A673 (cell line): ENCODE data around the gene SDHC. TPM values are rescaled to one million over a fixed set of nuclear protein-coding genes. Genes with fewer than 3 reads are reported as not detected.
A peak's percentile ranks its signal among the peaks of the same experiment; 100 is the strongest.

Experiments used
- BruUV-seq: library from RNA; stranded (reverse); fragments of 400-500 nt; replicated peaks from 2 replicates; lab custom pipeline; 2021; lab: Mats Ljungman, UMichigan
- CTCF ChIA-PET: fragments of 300-600 bp; sonication (Branson Sonifier 250); formaldehyde crosslinking; loops from one replicate; lab custom pipeline; 2022; ENCODE audit warnings: antibody characterized with exemption; lab: Charles Lee
- POLR2A ChIA-PET: fragments of 300-600 bp; sonication (Branson Sonifier 250); formaldehyde crosslinking; loops from one replicate; lab custom pipeline; 2022; ENCODE audit warnings: antibody characterized with exemption; ENCODE audit not compliant: low non-redundant PET; lab: Charles Lee
- DNase-seq: peaks from one replicate; pipeline ENCODE4 v3.0.0-alpha.2; 2015; ENCODE audit warnings: low spot score
- H3K27ac ChIP-seq: fragments of 200-600 bp; sonication (generic); 2 replicates; pipeline ENCODE4 v1.5.1; 2016; ENCODE audit warnings: mixed run types, low read depth, mild to moderate bottlenecking, mixed read lengths, antibody characterized with exemption, low read length; ENCODE audit not compliant: poor library complexity, severe bottlenecking
- H3K27me3 ChIP-seq: fragments of 200-600 bp; sonication (generic); replicated peaks from 2 replicates; pipeline ENCODE4 v1.6.1; 2017; ENCODE audit warnings: mixed run types, low read depth, mild to moderate bottlenecking, mixed read lengths, antibody characterized with exemption, low read length; ENCODE audit not compliant: insufficient read depth, poor library complexity
- H3K36me3 ChIP-seq: fragments of 200-600 bp; sonication (generic); 2 replicates; pipeline ENCODE4 v1.6.1; 2016; ENCODE audit warnings: mixed run types, mild to moderate bottlenecking, mixed read lengths, antibody characterized with exemption, low read length; ENCODE audit not compliant: insufficient read depth, poor library complexity, severe bottlenecking
- H3K4me1 ChIP-seq: fragments of 200-600 bp; sonication (generic); 2 replicates; pipeline ENCODE4 v1.6.1; 2017; ENCODE audit warnings: mixed run types, mild to moderate bottlenecking, mixed read lengths, antibody characterized with exemption, low read length; ENCODE audit not compliant: insufficient read depth, poor library complexity, severe bottlenecking
- H3K4me3 ChIP-seq: fragments of 200-600 bp; sonication (generic); 2 replicates; pipeline ENCODE4 v1.5.1; 2016; ENCODE audit warnings: low read depth, mixed run types, mild to moderate bottlenecking, mixed read lengths, low read length; ENCODE audit not compliant: poor library complexity, severe bottlenecking
- H3K9me3 ChIP-seq: fragments of 200-600 bp; sonication (generic); 2 replicates; pipeline ENCODE4 v1.6.1; 2016; ENCODE audit warnings: mixed run types, low read depth, mild to moderate bottlenecking, mixed read lengths, antibody characterized with exemption, low read length; ENCODE audit not compliant: poor library complexity, severe bottlenecking
- EZH2 ChIP-seq: fragments of 200-600 bp; sonication (generic); IDR thresholded peaks from 2 replicates; pipeline ENCODE4 v1.6.1; 2017; ENCODE audit warnings: borderline replicate concordance, low read depth, mild to moderate bottlenecking, mixed read lengths, antibody characterized with exemption, low read length; ENCODE audit not compliant: poor library complexity, severe bottlenecking
- intact Hi-C: fragments of 100-400 bp; cut with micrococcal nuclease; formaldehyde crosslinking; loops from one replicate; pipeline ENCODE4 v1.10.0; 2022; ENCODE audit not compliant: unreplicated experiment
- total RNA-seq: library from RNA; stranded (reverse); gene quantifications from 2 replicates; pipeline ENCODE4 v1.2.3, GENCODE V29; 2021
- TF ChIP-seq, protein P1 (sequence below): fragments of 300-800, 200-600 bp; sonication (generic); conservative IDR thresholded peaks from 2 replicates; pipeline ENCODE4 v1.5.1; 2017; ENCODE audit warnings: low read depth, mild to moderate bottlenecking, antibody characterized with exemption, low read length, moderate library complexity, mixed read lengths

The SDHC gene
- total RNA-seq, 1 experiment from 2014 or later, result 228 TPM

DNA sequence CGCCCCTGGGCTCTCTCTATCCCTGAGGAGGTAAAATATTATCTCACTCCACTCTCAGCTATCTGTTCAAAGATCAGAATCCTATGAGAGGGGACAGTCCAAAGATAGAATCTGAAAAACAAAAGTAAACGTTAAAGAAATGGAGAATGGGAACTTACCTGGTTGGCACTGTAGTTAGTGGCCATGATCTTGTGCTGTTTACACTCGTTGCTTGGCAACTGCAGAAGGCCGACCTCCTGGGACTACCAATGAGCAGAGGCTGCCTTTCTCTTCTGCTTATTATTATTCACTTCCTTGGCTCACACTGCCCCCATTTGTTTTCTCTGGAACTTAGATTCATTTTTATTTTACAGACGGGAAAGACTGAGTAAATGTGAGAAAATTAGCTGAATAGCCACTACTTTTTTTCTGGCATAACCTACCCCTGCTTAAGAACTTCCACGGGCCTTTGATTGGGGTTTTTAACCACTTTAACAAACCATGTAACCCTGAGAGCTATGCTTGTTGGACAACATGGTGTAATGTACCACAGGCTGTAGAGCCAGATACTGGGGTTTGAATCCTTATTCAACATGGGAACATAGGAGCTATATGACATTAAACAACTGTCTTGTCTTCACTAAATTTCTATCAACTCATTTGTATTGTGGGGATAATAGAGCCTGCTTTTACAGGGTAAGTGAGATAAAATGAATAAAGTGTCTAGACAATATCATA is 53.7 kb downstream of the SDHC start, which contains the start of gene CFAP126:
CFAP126 (minus strand) TSS at position 193 of the 717 bp plus-strand sequence; CDS start at position 185, 8 bp downstream.
- intact Hi-C loops, result no loop called here
- TF ChIP-seq EZH2, result no peak
- TF ChIP-seq, protein P1, sequence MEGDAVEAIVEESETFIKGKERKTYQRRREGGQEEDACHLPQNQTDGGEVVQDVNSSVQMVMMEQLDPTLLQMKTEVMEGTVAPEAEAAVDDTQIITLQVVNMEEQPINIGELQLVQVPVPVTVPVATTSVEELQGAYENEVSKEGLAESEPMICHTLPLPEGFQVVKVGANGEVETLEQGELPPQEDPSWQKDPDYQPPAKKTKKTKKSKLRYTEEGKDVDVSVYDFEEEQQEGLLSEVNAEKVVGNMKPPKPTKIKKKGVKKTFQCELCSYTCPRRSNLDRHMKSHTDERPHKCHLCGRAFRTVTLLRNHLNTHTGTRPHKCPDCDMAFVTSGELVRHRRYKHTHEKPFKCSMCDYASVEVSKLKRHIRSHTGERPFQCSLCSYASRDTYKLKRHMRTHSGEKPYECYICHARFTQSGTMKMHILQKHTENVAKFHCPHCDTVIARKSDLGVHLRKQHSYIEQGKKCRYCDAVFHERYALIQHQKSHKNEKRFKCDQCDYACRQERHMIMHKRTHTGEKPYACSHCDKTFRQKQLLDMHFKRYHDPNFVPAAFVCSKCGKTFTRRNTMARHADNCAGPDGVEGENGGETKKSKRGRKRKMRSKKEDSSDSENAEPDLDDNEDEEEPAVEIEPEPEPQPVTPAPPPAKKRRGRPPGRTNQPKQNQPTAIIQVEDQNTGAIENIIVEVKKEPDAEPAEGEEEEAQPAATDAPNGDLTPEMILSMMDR, result peak; percentile 43; the same call in 1 of the 2 replicates
- no TSS peak for BruUV-seq
- H3K27me3 ChIP-seq, result no peaks in the 10 kb centered on the region
- POLR2A ChIA-PET, result no interaction called here
- peaks cover 6% of the 10 kb centered on the region for H3K4me1 ChIP-seq
- DNase-seq, result peak; percentile 77
- H3K36me3 ChIP-seq, result peaks cover 3% of the 10 kb centered on the region
- CTCF ChIA-PET, result no interaction called here
- no peak within 1 kb of the TSS for H3K27ac ChIP-seq
- H3K9me3 ChIP-seq, result no peaks in the 10 kb centered on the region
- H3K4me3 ChIP-seq, result no peak within 1 kb of the TSS

DNA sequence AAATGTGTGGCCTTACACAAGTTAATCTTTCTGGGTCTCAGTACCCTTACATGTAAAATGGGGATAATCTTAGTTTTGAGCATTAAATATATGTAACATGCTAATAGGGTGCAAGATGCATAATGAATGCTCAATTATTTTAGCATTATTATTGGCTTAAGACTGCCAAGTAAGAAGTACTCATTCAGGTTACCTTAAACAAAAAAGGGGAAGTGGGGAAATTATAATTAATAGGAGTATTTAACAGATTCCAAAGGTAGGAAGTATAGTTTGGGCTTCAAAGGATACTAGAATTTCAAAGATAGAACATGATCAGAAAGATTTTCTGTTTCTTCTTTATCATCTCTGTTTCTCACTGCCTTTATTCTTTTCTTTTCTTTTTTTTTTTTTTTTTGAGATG is 59.3 kb downstream of the SDHC start:
- H3K27ac ChIP-seq, result no peak overlapping the region
- TF ChIP-seq EZH2, result no peak
- TF ChIP-seq, protein P1, result no peak
- H3K4me3 ChIP-seq, result no peak overlapping the region
- ChIA-PET CTCF (no interaction called here), POLR2A (no interaction called here)
- H3K27me3 ChIP-seq, result no peaks in the 10 kb centered on the region
- no peaks in the 10 kb centered on the region for H3K36me3 ChIP-seq
- H3K4me1 ChIP-seq, result no peaks in the 10 kb centered on the region
- no peaks in the 10 kb centered on the region for H3K9me3 ChIP-seq
- DNase-seq, result no peak
- intact Hi-C loops, result loop anchor here (10.0 kb wide), 1 partner anchor 379 kb away; no protein-coding TSS in a partner anchor
- no TSS peak for BruUV-seq

DNA sequence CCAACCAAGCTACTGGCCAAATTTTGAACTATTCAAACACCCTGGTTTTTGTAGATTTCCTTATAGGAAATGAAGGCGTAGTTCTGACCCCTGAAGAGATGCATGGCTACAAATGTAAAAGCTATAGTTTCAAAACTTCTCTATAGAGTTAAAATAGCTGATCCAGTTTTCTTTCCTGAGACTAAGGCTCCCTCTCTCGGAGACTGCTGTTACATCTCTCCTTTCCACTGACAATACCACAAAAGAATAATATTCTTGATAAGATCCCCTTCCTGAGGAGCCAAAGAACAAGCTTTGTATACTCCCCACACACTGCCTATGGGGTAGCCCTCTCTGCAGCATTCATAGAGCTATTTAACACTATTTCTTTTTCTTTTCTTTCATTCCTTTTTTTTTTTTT is 60.2 kb downstream of the SDHC start:
- intact Hi-C loops, result loop anchor here (10.0 kb wide), 1 partner anchor 380 kb away; no protein-coding TSS in a partner anchor
- H3K27me3 ChIP-seq, result no peaks in the 10 kb centered on the region
- no peaks in the 10 kb centered on the region for H3K4me1 ChIP-seq
- H3K4me3 ChIP-seq, result no peak overlapping the region
- DNase-seq, result peak; percentile 39
- no peak for TF ChIP-seq EZH2
- TF ChIP-seq, protein P1, result peak; percentile 49
- ChIA-PET POLR2A (interaction anchor here (0.5 kb wide), 1 partner anchor 123 kb away, joined by 3 read pairs; no protein-coding TSS in a partner anchor), CTCF (interaction anchor here (0.5 to 1.3 kb wide), 2 partner anchors 149 to 383 kb away, joined by 3 to 15 read pairs; partner anchors contain the start of gene TOMM40L)
- H3K36me3 ChIP-seq, result no peaks in the 10 kb centered on the region
- H3K27ac ChIP-seq, result no peak overlapping the region
- BruUV-seq, result no TSS peak
- no peaks in the 10 kb centered on the region for H3K9me3 ChIP-seq
